Adrenal gland (tissue), 12 donors: ENCODE data around the gene TUBB4B. TPM values are rescaled to one million over a fixed set of nuclear protein-coding genes. Genes with fewer than 3 reads are reported as not detected.
"Not testable (repeated sequence)": the region's sequence is repeated elsewhere in the genome, so short reads cannot be mapped to it uniquely, and the experiment has no call there.

ENCODE experiments used
- DNase-seq, 7 donors: peaks; one replicate each; pipeline ENCODE4 v3.0.0-alpha.2; 2019 to 2020
- H3K27ac ChIP-seq, 5 donors: fragments of 200-600 bp; sonication (generic) in 4 of 5; 1 replicate in 3 of 5; 2 replicates in 2 of 5; pipeline versions ENCODE4 v1.5.1 to v1.8.0; 2016 to 2020; ENCODE audit warnings: mild to moderate bottlenecking in 1 of 5
- H3K27me3 ChIP-seq: fragments of 200-600 bp; 2 replicates; pipeline ENCODE4 v1.8.0; 2021
- H3K36me3 ChIP-seq, 2 donors: fragments of 200-600 bp; replicated peaks in 1 of 2; 1 replicate in 1 of 2; 2 replicates in 1 of 2; pipeline versions ENCODE4 v1.5.1 to v1.8.0; 2018 to 2022
- H3K4me1 ChIP-seq, 2 donors: fragments of 200-600 bp; replicated peaks in 1 of 2; 1 replicate in 1 of 2; 2 replicates in 1 of 2; pipeline versions ENCODE4 v1.5.1 to v1.8.0; 2018 to 2021
- H3K4me3 ChIP-seq, 4 donors: fragments of 200-600 bp; sonication (generic) in 3 of 4; one replicate each; pipeline ENCODE4 v1.5.1; 2016 to 2018
- H3K9me3 ChIP-seq, 3 donors: fragments of 200-600 bp; sonication (generic) in 1 of 3; replicated peaks in 1 of 3; 1 replicate in 2 of 3; 2 replicates in 1 of 3; pipeline versions ENCODE4 v1.5.1 to v1.8.0; 2016 to 2021
- POLR2A ChIP-seq, 2 donors: fragments of 450-650 bp; IDR thresholded peaks; one replicate each; pipeline ENCODE4 v1.6.1; 2017; ENCODE audit warnings: antibody characterized with exemption in 2 of 2, mild to moderate bottlenecking in 2 of 2, moderate library complexity in 1 of 2
- WGBS, 4 donors: extraction: QIAGEN DNeasy Blood & Tissue Kit in 2 of 4; methylation state at CpG; one replicate each; pipeline versions ENCODE4 v1.1.5 to v1.1.7; 2013 to 2017; 5-methylcytosine and 5-hydroxymethylcytosine counted together
- intact Hi-C, 2 donors: fragments of 100-400 bp; cut with DNase I; formaldehyde crosslinking; loops; one replicate each; pipeline versions ENCODE4 v1.14.1 to v1.15.0; 2022 to 2023
- polyA plus RNA-seq, 3 donors: library from polyadenylated mRNA; stranded (reverse); fragments of 200-250 nt in 2 of 3; fragments of 350-450 nt in 1 of 3; fragmentation: Illumina TruSeq in 1 of 3; extraction: RNeasy Lipid Tissue Mini Kit (QIAGEN cat#74804) in 1 of 3; gene quantifications; one replicate each; pipeline ENCODE4 v1.2.3, GENCODE V29; 2013 to 2014
- total RNA-seq, 9 donors: library from RNA; depleted of rRNA in 4 of 9; stranded (reverse); fragments of >200 nt in 4 of 9; fragments of 120-200 nt in 1 of 9; fragmentation: NEBNext Ultra II Directional in 1 of 9; extraction: Animal tissue kit (Norgen Biotek cat#: 25700) in 1 of 9; gene quantifications; one replicate each; pipeline versions ENCODE4 v1.1.0 to v1.2.4, GENCODE V29; 2013 to 2023
- TF ChIP-seq, protein P1 (sequence below), 6 experiments: fragments of 450-650 bp in 4 of 6; fragments of 200-600 bp in 2 of 6; sonication (generic) in 1 of 6; IDR thresholded peaks; 1 replicate in 5 of 6; 2 replicates in 1 of 6; pipeline versions ENCODE4 v1.5.1 to v1.8.0; 2016 to 2021; ENCODE audit warnings: antibody characterized with exemption in 6 of 6, mild to moderate bottlenecking in 2 of 6, moderate library complexity in 1 of 6
- donor health status: healthy with polysubstance abuse.
- donor health status: Bipolar disorder and iron deficiency.
- donor health status: DM: yes; HTN: yes; CAD: no.
- donor health status: DM: no; HTN: no; CAD: no.
- donor health status: DM: no; HTN: no; CAD: no.
- donor health status: DM: yes; HTN: yes; CAD: no.

TUBB4B gene
- total and polyA plus RNA-seq, 12 donors: 69.9 to 362 (median 151) TPM

DNA sequence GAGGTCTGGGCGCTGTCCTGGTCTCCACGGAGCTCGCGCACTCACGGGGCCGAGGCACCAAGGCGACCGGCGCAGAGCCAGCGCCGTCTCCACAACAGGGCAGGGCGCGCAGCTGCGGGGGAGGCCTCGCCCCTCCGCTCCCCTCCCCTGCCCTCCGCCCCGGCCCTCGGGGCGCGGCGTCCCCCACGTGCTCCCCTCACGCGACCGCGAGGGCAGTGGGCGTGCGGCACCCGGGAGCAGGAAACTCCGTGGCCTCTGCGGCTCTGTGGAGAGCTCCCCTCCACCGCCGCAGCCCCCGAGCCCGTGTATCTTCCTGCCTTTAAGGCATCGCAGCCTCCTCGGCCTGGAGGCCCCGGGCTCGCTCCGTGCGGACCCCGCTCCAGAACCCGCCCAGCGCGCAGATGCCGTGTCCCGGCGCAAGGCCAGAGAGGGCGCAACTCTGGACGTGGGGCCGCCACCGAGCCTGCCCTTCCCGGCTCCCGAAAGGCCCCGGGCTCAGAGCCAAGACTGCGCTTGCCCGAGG lies 708 bp upstream of the TUBB4B start:
- Histone ChIP-seq H3K4me3 (peak overlapping the region; percentile 25 to 81 (median 49)), H3K9me3 (no peaks in the 10 kb centered on the region), H3K27ac (peak overlapping the region; percentile 76 to 97 (median 93)), H3K36me3 (peaks cover 0 to 18% of the 10 kb centered on the region in 2 donors), H3K27me3 (no peaks in the 10 kb centered on the region), H3K4me1 (peaks cover 7 to 43% of the 10 kb centered on the region in 2 donors)
- intact Hi-C loops: no loop called here
- WGBS, 4 donors: 0 to 1% (median 0%) methylated on average over 2 to 58 of the region's 58 CpGs
- TF ChIP-seq, protein P1, sequence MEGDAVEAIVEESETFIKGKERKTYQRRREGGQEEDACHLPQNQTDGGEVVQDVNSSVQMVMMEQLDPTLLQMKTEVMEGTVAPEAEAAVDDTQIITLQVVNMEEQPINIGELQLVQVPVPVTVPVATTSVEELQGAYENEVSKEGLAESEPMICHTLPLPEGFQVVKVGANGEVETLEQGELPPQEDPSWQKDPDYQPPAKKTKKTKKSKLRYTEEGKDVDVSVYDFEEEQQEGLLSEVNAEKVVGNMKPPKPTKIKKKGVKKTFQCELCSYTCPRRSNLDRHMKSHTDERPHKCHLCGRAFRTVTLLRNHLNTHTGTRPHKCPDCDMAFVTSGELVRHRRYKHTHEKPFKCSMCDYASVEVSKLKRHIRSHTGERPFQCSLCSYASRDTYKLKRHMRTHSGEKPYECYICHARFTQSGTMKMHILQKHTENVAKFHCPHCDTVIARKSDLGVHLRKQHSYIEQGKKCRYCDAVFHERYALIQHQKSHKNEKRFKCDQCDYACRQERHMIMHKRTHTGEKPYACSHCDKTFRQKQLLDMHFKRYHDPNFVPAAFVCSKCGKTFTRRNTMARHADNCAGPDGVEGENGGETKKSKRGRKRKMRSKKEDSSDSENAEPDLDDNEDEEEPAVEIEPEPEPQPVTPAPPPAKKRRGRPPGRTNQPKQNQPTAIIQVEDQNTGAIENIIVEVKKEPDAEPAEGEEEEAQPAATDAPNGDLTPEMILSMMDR (IDR thresholded peaks at IDR 0.05): peak in 1 of 6 experiments; percentile 6
- peak in 1 of 2 donors; percentile 23 for TF ChIP-seq POLR2A (IDR thresholded peaks at IDR 0.05)
- DNase-seq: peak; percentile 72 to 81 (median 76)

DNA sequence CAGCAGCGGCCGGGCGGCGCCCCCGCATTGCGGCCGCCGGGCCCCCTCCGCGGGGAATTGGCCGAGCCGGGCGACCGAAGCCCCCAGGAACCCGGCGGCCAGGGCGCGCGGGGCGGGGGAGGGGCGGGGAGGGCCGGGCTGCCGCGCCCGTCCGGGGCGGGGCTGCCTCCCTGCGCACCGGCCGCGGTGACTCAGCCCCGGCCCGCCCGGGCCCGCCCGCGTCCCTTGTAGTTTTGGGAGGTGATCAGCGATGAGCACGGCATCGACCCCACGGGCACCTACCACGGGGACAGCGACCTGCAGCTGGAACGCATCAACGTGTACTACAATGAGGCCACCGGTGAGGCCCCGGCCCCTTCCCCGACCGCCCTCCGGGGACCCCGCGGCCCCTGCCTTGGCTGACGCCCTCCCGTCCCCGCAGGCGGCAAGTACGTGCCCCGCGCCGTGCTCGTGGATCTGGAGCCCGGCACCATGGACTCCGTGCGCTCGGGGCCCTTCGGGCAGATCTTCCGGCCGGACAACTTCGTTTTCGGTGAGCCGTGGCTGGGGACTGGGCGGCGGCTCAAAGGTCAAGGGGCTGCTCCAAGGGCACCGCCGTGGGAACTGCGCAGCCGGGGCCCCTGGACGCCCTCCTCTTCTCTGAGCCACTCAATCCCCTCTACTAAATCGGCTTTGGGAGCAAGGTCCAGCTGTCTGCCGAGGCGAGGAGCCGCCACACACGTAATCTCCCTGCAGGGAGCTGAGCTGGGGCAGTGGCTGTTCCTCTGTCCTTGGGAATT lies 592 bp downstream of the TUBB4B start:
- H3K4me3 ChIP-seq: peak overlapping the region; percentile 22 to 97 (median 72)
- H3K27me3 ChIP-seq: no peaks in the 10 kb centered on the region
- peaks cover 0 to 18% of the 10 kb centered on the region in 2 donors for H3K36me3 ChIP-seq
- H3K9me3 ChIP-seq: no peaks in the 10 kb centered on the region
- intact Hi-C loops: no loop called here
- no peak for TF ChIP-seq POLR2A (IDR thresholded peaks at IDR 0.05)
- TF ChIP-seq, protein P1 (IDR thresholded peaks at IDR 0.05): no peak
- H3K4me1 ChIP-seq: peaks cover 7 to 37% of the 10 kb centered on the region in 2 donors
- peak; percentile 67 to 78 (median 73) for DNase-seq
- H3K27ac ChIP-seq: peak overlapping the region; percentile 78 to 100 (median 86)
- WGBS, 4 donors: 1 to 16% (median 3%) methylated on average over 5 to 64 of the region's 83 CpGs

DNA sequence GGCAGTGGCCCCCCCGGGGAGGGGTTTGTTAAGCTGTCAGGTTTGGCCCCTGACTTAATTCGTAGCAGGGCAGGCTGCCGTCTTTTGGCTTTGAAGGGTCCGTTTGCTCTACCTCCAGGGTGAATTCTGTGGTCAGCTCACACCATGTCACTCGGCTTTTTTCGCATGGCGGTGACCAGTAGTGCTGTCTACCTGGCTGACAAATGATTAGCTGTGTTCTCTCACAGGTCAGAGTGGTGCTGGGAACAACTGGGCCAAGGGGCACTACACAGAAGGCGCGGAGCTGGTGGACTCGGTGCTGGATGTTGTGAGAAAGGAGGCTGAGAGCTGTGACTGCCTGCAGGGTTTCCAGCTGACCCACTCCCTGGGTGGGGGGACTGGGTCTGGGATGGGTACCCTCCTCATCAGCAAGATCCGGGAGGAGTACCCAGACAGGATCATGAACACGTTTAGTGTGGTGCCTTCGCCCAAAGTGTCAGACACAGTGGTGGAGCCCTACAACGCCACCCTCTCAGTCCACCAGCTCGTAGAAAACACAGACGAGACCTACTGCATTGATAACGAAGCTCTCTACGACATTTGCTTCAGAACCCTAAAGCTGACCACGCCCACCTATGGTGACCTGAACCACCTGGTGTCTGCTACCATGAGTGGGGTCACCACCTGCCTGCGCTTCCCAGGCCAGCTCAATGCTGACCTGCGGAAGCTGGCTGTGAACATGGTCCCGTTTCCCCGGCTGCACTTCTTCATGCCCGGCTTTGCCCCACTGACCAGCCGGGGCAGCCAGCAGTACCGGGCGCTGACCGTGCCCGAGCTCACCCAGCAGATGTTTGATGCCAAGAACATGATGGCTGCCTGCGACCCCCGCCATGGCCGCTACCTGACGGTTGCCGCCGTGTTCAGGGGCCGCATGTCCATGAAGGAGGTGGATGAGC lies 1.4 kb downstream of the TUBB4B start:
- Histone ChIP-seq H3K27ac (peak overlapping the region in 4 of 5 donors; percentile 60 to 100 (median 86)), H3K36me3 (peaks cover 0 to 18% of the 10 kb centered on the region in 2 donors), H3K9me3 (no peaks in the 10 kb centered on the region), H3K27me3 (no peaks in the 10 kb centered on the region), H3K4me3 (peak overlapping the region in 3 of 4 donors; percentile 67 to 97 (median 78)), H3K4me1 (peaks cover 7 to 37% of the 10 kb centered on the region in 2 donors)
- intact Hi-C loops: no loop called here
- TF ChIP-seq POLR2A (IDR thresholded peaks at IDR 0.05): no peak
- TF ChIP-seq, protein P1 (IDR thresholded peaks at IDR 0.05): no peak
- WGBS, 4 donors: 65 to 76% (median 75%) methylated on average over 17 to 36 of the region's 36 CpGs
- peak in 4 of 7 donors; percentile 63 to 79 (median 72) for DNase-seq

DNA sequence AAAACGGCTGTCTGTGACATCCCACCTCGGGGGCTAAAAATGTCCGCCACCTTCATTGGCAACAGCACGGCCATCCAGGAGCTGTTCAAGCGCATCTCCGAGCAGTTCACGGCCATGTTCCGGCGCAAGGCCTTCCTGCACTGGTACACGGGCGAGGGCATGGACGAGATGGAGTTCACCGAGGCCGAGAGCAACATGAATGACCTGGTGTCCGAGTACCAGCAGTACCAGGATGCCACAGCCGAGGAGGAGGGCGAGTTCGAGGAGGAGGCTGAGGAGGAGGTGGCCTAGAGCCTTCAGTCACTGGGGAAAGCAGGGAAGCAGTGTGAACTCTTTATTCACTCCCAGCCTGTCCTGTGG lies 2.2 kb downstream of the TUBB4B start:
- H3K9me3 ChIP-seq, H3K27ac ChIP-seq, intact Hi-C loops, H3K4me3 ChIP-seq, DNase-seq, H3K27me3 ChIP-seq: not testable (repeated sequence)
- peaks cover 0 to 18% of the 10 kb centered on the region in 2 donors for H3K36me3 ChIP-seq
- 82 to 94% (median 92%) methylated on average over 2 to 18 of the region's 18 CpGs for WGBS, 4 donors
- H3K4me1 ChIP-seq: peaks cover 7 to 37% of the 10 kb centered on the region in 2 donors
